Measurements from ENCODE around the gene PSME4. TPM values are rescaled to one million over a fixed set of nuclear protein-coding genes. Genes with fewer than 3 reads are reported as not detected.

PSME4 gene
- total and polyA plus RNA-seq, 10 of the 15 experiments (the other 5 are each of a cell fraction or from before 2014, with no cell fraction given): 11.1 to 56.2 (median 32.1) TPM

GRCh38 chr2:53964257-53964952, 6.4 kb downstream of the PSME4 start:
- SMC1A ChIA-PET (ENCODE audit: uncharacterized antibody, unreplicated experiment): no interaction called here
- DNase-seq (ENCODE audit: low read depth, low spot score): no peak
- peak overlapping the region; percentile 48 for H3K27ac ChIP-seq (ENCODE audit: control insufficient read depth, insufficient read depth)
- H3K4me2 ChIP-seq (ENCODE audit: control insufficient read depth, insufficient read depth): peak overlapping the region; percentile 64
- RAD21 ChIA-PET (ENCODE audit: unreplicated experiment): no interaction called here
- H4K20me1 ChIP-seq (ENCODE audit: control insufficient read depth, insufficient read depth): no peaks in the 10 kb centered on the region; the same call in 1 of the 2 replicates
- no peak overlapping the region for H2AFZ ChIP-seq (ENCODE audit: control insufficient read depth, low read depth, low read length)
- peaks cover 30% of the 10 kb centered on the region for H3K4me1 ChIP-seq (ENCODE audit: control insufficient read depth, insufficient read depth, low read length)
- H3K4me3 ChIP-seq: peak overlapping the region; percentile 2; the same call in 1 of the 2 replicates
- ATAC-seq: peak; percentile 54
- intact Hi-C loops (cut with micrococcal nuclease; ENCODE audit: unreplicated experiment): loop anchor here (10.0 kb wide), 1 partner anchor 600 kb away; no protein-coding TSS in a partner anchor
- H3K36me3 ChIP-seq (ENCODE audit: control insufficient read depth in 2 of 2, insufficient read depth in 2 of 2, low read length in 1 of 2): no peaks in the 10 kb centered on the region
- H3K9ac ChIP-seq (ENCODE audit: control insufficient read depth, insufficient read depth, low read length): no peak overlapping the region
- CTCF ChIA-PET: no interaction called here
- TF ChIP-seq RELB (IDR thresholded peaks at IDR 0.05; ENCODE audit: low read depth): 0 out of 2 replicates have a peak, but pooled peaks have one; percentile 25
- TF ChIP-seq TCF7 (IDR thresholded peaks at IDR 0.05; ENCODE audit: borderline replicate concordance): no peak
- TF ChIP-seq SMC3 (IDR thresholded peaks at IDR 0.05; ENCODE audit: borderline replicate concordance, low read length): no peak
- TF ChIP-seq NFIC (IDR thresholded peaks at IDR 0.05; ENCODE audit: low read depth, low read length): peak; percentile 77; the same call in 1 of the 2 replicates
- TF ChIP-seq CREM (IDR thresholded peaks at IDR 0.05; ENCODE audit: low read depth): peak; percentile 40; the same call in 1 of the 2 replicates
- TF ChIP-seq BHLHE40 (IDR thresholded peaks at IDR 0.05; ENCODE audit: borderline replicate concordance in 1 of 2, low read depth in 2 of 2, low read length in 1 of 2): peak; percentile 40 to 42; a peak in 1 of 4 replicates
- TF ChIP-seq STAT3 (IDR thresholded peaks at IDR 0.05; ENCODE audit: low read depth, low read length): no peak
- TF ChIP-seq ZZZ3 (IDR thresholded peaks at IDR 0.05; ENCODE audit: control insufficient read depth, insufficient read length, low read depth): no peak
- TF ChIP-seq RUNX3 (IDR thresholded peaks at IDR 0.05; ENCODE audit: low read length): peak; percentile 92
- 0 out of 2 replicates have a peak, but pooled peaks have one; percentile 43 for TF ChIP-seq DPF2 (IDR thresholded peaks at IDR 0.05)
- TF ChIP-seq MTA2 (IDR thresholded peaks at IDR 0.05; ENCODE audit: low read depth): peak; percentile 95
- peak; percentile 58; the same call in 1 of the 2 replicates for TF ChIP-seq BCL11A (IDR thresholded peaks at IDR 0.05; ENCODE audit: low read depth, low read length)
- peak; percentile 68 to 78; a peak in 2 of 4 replicates for TF ChIP-seq IKZF2 (IDR thresholded peaks at IDR 0.05)
- TF ChIP-seq IRF4 (IDR thresholded peaks at IDR 0.05; ENCODE audit: low read depth, low read length): 0 out of 2 replicates have a peak, but pooled peaks have one; percentile 13
- peak; percentile 76 for TF ChIP-seq JUNB (IDR thresholded peaks at IDR 0.05)
- no peak for TF ChIP-seq NFYA (IDR thresholded peaks at IDR 0.05; ENCODE audit: borderline replicate concordance, low read depth, low read length)
- no peak for TF ChIP-seq PAX8 (IDR thresholded peaks at IDR 0.05)
- TF ChIP-seq ATF7 (IDR thresholded peaks at IDR 0.05; ENCODE audit: low read depth): peak; percentile 20
- TF ChIP-seq TCF3 (IDR thresholded peaks at IDR 0.05; ENCODE audit: borderline replicate concordance, insufficient read depth, low read depth, low read length): no peak
- TF ChIP-seq RB1 (IDR thresholded peaks at IDR 0.05; ENCODE audit: borderline replicate concordance): no peak
- peak; percentile 44; the same call in 1 of the 2 replicates for TF ChIP-seq EED (IDR thresholded peaks at IDR 0.05; ENCODE audit: low read depth)
- no peak for TF ChIP-seq ZNF274 (IDR thresholded peaks at IDR 0.05; ENCODE audit: insufficient read depth, insufficient read length)
- TF ChIP-seq IKZF1 (conservative IDR thresholded peaks at IDR 0.05): 0 out of 2 replicates have a peak, but pooled peaks have one; percentile 44
- H3K9me3 ChIP-seq (replicated peaks; ENCODE audit: control insufficient read depth, insufficient read depth, low read length): no peaks in the 10 kb centered on the region
- no peak for FAIRE-seq
- in situ Hi-C loops (cut with MboI): no loop called here
- H3K27me3 ChIP-seq (replicated peaks in 1 of 2; ENCODE audit: control insufficient read depth in 2 of 2, insufficient read depth in 2 of 2, low read length in 1 of 2): no peaks in the 10 kb centered on the region
- POLR2A ChIA-PET: no interaction called here
- no TSS peak for BruUV-seq (replicated peaks)
- WGBS (ENCODE audit: insufficient coverage, insufficient replicate concordance, low lambda C conversion rate, missing lambda C conversion rate): 0% methylated on average over 2 of the region's 2 CpGs
- peaks cover 91% of the 10 kb centered on the region for H3K79me2 ChIP-seq (ENCODE audit: control insufficient read depth, insufficient read depth, low read length)

All from GM12878 (cell line).